Right atrium auricular region (tissue), 2 donors: ENCODE measurements around the gene ANTXR1. TPM values are rescaled to one million over a fixed set of nuclear protein-coding genes. Genes with fewer than 3 reads are reported as not detected.

Experiments
- DNase-seq: peaks from one replicate; pipeline ENCODE4 v3.0.0-alpha.2; 2019; ENCODE audit warnings: low spot score
- H3K27ac ChIP-seq, 2 donors: fragments of 200-600 bp; sonication (generic); 1 replicate in 1 of 2; 2 replicates in 1 of 2; pipeline ENCODE4 v1.5.1; 2016 to 2019
- H3K27me3 ChIP-seq, 2 donors: fragments of 200-600 bp; sonication (generic); one replicate each; pipeline versions ENCODE4 v1.5.1 to v1.6.0; 2017 to 2019
- H3K36me3 ChIP-seq: fragments of 200-600 bp; sonication (generic); one replicate; pipeline ENCODE4 v1.5.1; 2016
- H3K4me1 ChIP-seq, 2 donors: fragments of 200-600 bp; sonication (generic); one replicate each; pipeline versions ENCODE4 v1.5.1 to v1.6.0; 2017 to 2019
- H3K4me3 ChIP-seq, 2 donors: fragments of 200-600 bp; sonication (generic); 1 replicate in 1 of 2; 2 replicates in 1 of 2; pipeline ENCODE4 v1.5.1; 2017 to 2019; ENCODE audit warnings: mild to moderate bottlenecking in 1 of 2, moderate library complexity in 1 of 2
- H3K9me3 ChIP-seq, 2 donors: fragments of 200-600 bp; sonication (generic); one replicate each; pipeline ENCODE4 v1.5.1; 2019
- total RNA-seq, 2 donors: library from RNA; depleted of rRNA; stranded (reverse); fragments of >200 nt; gene quantifications; one replicate each; pipeline ENCODE4 v1.1.0, GENCODE V29; 2016
- TF ChIP-seq, protein P1 (sequence below), 2 donors: fragments of 200-600 bp; sonication (generic); IDR thresholded peaks; one replicate each; pipeline ENCODE4 v1.5.1; 2019; ENCODE audit warnings: antibody characterized with exemption in 2 of 2

The ANTXR1 gene
- total RNA-seq, 2 donors from 2014 or later, result 27.3 to 52.2 TPM

DNA sequence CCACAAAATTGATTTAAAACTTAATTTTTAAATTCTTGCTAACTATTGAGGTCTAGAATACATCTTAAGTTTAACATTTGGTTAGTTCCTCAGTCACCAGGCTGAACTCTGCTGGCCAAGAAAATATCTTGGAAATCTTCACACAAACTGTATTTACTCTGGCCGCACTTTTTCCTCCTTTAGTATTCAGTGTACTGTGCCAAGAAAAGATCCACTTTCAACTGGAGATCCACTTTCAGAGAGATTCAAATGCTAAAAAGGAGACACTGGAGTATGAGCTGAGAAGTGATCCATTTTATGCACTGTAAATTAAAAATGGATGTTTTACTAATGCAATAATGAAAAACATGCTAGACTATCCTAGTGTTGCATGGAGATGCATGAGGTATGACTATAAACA lies 98.1 kb downstream of the ANTXR1 start:
- Histone ChIP-seq H3K9me3 (no peaks in the 10 kb centered on the region), H3K4me3 (no peak overlapping the region), H3K27me3 (no peaks in the 10 kb centered on the region), H3K36me3 (no peaks in the 10 kb centered on the region), H3K4me1 (peaks cover 0 to 3% of the 10 kb centered on the region in 2 donors), H3K27ac (no peak overlapping the region)
- TF ChIP-seq, protein P1, sequence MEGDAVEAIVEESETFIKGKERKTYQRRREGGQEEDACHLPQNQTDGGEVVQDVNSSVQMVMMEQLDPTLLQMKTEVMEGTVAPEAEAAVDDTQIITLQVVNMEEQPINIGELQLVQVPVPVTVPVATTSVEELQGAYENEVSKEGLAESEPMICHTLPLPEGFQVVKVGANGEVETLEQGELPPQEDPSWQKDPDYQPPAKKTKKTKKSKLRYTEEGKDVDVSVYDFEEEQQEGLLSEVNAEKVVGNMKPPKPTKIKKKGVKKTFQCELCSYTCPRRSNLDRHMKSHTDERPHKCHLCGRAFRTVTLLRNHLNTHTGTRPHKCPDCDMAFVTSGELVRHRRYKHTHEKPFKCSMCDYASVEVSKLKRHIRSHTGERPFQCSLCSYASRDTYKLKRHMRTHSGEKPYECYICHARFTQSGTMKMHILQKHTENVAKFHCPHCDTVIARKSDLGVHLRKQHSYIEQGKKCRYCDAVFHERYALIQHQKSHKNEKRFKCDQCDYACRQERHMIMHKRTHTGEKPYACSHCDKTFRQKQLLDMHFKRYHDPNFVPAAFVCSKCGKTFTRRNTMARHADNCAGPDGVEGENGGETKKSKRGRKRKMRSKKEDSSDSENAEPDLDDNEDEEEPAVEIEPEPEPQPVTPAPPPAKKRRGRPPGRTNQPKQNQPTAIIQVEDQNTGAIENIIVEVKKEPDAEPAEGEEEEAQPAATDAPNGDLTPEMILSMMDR (IDR thresholded peaks at IDR 0.05), result no peak
- no peak for DNase-seq

DNA sequence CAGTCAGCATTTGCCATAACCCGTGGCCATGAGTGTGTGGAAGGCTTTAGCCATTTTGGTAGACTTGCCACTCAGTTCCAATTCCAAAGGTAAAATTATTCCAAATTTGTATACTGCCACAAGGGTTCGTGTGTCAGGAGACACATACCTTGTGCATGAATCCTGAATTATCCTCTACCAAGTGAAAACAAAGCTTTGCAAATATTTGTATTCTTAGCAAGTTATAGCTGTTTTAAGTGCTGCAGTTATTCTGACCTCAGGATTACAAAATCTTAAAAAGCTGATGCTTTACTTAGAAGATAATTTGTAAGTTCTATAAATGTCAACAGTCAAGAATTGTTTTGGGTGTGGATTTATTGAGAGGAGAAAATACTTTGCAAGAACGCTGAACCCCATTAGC lies 100.6 kb downstream of the ANTXR1 start:
- DNase-seq, result no peak
- no peak overlapping the region for H3K27ac ChIP-seq
- no peaks in the 10 kb centered on the region for H3K36me3 ChIP-seq
- H3K4me3 ChIP-seq, result no peak overlapping the region
- no peaks in the 10 kb centered on the region for H3K27me3 ChIP-seq
- no peaks in the 10 kb centered on the region for H3K9me3 ChIP-seq
- peaks cover 0 to 6% of the 10 kb centered on the region in 2 donors for H3K4me1 ChIP-seq
- TF ChIP-seq, protein P1 (IDR thresholded peaks at IDR 0.05), result no peak

DNA sequence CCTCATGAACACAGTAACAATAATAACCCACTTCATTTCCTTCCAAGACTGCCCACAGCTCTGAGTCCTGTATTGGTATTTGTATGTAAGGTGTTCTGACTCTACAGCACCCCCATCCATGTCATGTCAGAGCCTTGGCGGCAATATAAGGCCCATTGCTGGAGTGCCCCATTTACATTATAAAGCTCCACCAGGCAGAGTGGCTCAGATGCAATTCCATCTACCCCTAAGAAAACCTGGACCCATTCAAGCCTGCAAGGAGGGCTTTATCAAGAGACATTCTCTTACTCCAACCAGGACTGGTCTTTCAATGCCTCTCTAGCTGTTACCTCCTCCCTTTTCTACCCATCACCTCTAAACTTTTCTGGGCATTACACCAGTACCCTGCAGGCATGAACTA lies 101.6 kb downstream of the ANTXR1 start:
- no peak overlapping the region for H3K4me3 ChIP-seq
- H3K27me3 ChIP-seq, result no peaks in the 10 kb centered on the region
- peaks cover 0 to 6% of the 10 kb centered on the region in 2 donors for H3K4me1 ChIP-seq
- H3K36me3 ChIP-seq, result no peaks in the 10 kb centered on the region
- no peaks in the 10 kb centered on the region for H3K9me3 ChIP-seq
- DNase-seq, result no peak
- TF ChIP-seq, protein P1 (IDR thresholded peaks at IDR 0.05), result no peak
- no peak overlapping the region for H3K27ac ChIP-seq

DNA sequence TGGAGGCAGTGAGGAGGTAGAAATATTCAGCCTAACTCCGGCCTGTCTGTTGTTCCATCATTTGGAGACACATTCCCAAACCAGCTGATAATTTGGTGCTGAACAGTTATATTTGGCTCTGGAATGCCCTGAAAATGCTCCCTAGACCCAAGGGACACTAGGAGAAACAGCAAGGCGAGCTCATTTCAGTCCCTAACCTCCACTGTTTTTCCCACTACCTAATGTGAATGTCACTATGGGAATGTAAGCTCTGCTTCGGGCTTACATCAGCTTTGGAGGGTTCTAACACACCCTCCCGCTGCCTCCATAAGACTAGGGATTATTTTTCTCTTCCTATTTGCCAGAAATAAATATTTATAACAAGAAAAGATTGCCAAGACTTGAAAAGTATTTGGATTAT lies 103.5 kb downstream of the ANTXR1 start:
- peaks cover 0 to 6% of the 10 kb centered on the region in 2 donors for H3K4me1 ChIP-seq

DNA sequence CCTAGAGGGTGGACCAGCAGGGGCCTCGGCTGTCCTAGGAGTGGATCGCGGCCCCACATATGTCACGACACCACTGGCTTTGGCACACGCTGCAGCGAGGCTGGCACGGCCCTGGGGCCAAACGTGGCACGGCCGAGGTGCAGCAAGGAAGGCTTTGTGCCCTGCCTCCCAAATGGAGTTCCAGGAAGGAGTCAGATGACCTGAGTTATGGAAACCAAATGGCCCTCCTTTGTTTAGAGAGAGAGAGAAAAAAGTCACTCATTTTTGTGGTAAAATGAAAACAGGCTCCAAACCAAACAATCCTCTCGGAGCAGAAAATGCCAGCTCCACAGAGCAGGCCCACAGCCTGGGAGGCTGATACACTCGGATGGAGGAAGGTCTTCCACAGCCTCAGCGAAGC lies 105.6 kb downstream of the ANTXR1 start:
- TF ChIP-seq, protein P1 (IDR thresholded peaks at IDR 0.05), result no peak

More for the DNA sequence above, 103.5 kb downstream of the ANTXR1 start:
- Histone ChIP-seq H3K27ac (peak overlapping the region; percentile 41 to 51), H3K9me3 (no peaks in the 10 kb centered on the region), H3K36me3 (no peaks in the 10 kb centered on the region), H3K27me3 (no peaks in the 10 kb centered on the region), H3K4me3 (no peak overlapping the region)
- TF ChIP-seq, protein P1 (IDR thresholded peaks at IDR 0.05), result no peak
- DNase-seq, result no peak

More for the DNA sequence above, 105.6 kb downstream of the ANTXR1 start:
- H3K4me1 ChIP-seq, result peaks cover 0 to 6% of the 10 kb centered on the region in 2 donors
- DNase-seq, result no peak
- no peaks in the 10 kb centered on the region for H3K27me3 ChIP-seq
- H3K36me3 ChIP-seq, result no peaks in the 10 kb centered on the region
- no peak overlapping the region for H3K27ac ChIP-seq
- no peak overlapping the region for H3K4me3 ChIP-seq
- H3K9me3 ChIP-seq, result no peaks in the 10 kb centered on the region
